Kidney epithelial cell (primary cell): ENCODE measurements around the gene ERCC3. TPM values are rescaled to one million over a fixed set of nuclear protein-coding genes. Genes with fewer than 3 reads are reported as not detected.

Source experiments
- DNase-seq: peaks from one replicate; pipeline ENCODE4 v3.0.0-alpha.2; 2010; ENCODE audit warnings: low read depth
- H3K27me3 ChIP-seq: 2 replicates; pipeline ENCODE4 v1.6.0; 2011; ENCODE audit warnings: low read length; ENCODE audit not compliant: control insufficient read depth, insufficient read depth
- H3K36me3 ChIP-seq: 2 replicates; pipeline ENCODE4 v1.5.1; 2011; ENCODE audit warnings: low read length; ENCODE audit not compliant: control insufficient read depth, insufficient read depth
- H3K4me3 ChIP-seq: 2 replicates; pipeline ENCODE4 v1.5.1; 2011; ENCODE audit warnings: low read depth, mild to moderate bottlenecking, control low read depth, low read length
- total RNA-seq: library from RNA; depleted of rRNA; stranded (reverse); fragments of >200 nt; gene quantifications from 2 replicates; pipeline ENCODE4 v1.2.3, GENCODE V29; 2015
- TF ChIP-seq, protein P1 (sequence below): IDR thresholded peaks from 2 replicates; pipeline ENCODE4 v1.5.1; 2011; ENCODE audit warnings: mild to moderate bottlenecking, moderate library complexity, low read length, control low read depth, inconsistent platforms; ENCODE audit not compliant: insufficient read depth, poor library complexity, severe bottlenecking

The ERCC3 gene
- total RNA-seq, 1 donor from 2014 or later = 31.5 TPM

GRCh38 chr2:127279781-127280180 is 14.2 kb downstream of the ERCC3 start:
- Histone ChIP-seq H3K36me3 (peaks cover 4% of the 10 kb centered on the region), H3K4me3 (no peak overlapping the region), H3K27me3 (no peaks in the 10 kb centered on the region)
- no peak for DNase-seq
- TF ChIP-seq, protein P1, sequence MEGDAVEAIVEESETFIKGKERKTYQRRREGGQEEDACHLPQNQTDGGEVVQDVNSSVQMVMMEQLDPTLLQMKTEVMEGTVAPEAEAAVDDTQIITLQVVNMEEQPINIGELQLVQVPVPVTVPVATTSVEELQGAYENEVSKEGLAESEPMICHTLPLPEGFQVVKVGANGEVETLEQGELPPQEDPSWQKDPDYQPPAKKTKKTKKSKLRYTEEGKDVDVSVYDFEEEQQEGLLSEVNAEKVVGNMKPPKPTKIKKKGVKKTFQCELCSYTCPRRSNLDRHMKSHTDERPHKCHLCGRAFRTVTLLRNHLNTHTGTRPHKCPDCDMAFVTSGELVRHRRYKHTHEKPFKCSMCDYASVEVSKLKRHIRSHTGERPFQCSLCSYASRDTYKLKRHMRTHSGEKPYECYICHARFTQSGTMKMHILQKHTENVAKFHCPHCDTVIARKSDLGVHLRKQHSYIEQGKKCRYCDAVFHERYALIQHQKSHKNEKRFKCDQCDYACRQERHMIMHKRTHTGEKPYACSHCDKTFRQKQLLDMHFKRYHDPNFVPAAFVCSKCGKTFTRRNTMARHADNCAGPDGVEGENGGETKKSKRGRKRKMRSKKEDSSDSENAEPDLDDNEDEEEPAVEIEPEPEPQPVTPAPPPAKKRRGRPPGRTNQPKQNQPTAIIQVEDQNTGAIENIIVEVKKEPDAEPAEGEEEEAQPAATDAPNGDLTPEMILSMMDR = no peak

GRCh38 chr2:127278959-127279358 is 15.0 kb downstream of the ERCC3 start:
- no peak for DNase-seq
- Histone ChIP-seq H3K36me3 (peaks cover 4% of the 10 kb centered on the region), H3K27me3 (no peaks in the 10 kb centered on the region)

GRCh38 chr2:127277028-127277427 is 16.9 kb downstream of the ERCC3 start:
- TF ChIP-seq, protein P1 = no peak
- Histone ChIP-seq H3K4me3 (no peak overlapping the region), H3K36me3 (peaks cover 1% of the 10 kb centered on the region), H3K27me3 (no peaks in the 10 kb centered on the region)
- DNase-seq = no peak

More at GRCh38 chr2:127278959-127279358, 15.0 kb downstream of the ERCC3 start:
- TF ChIP-seq, protein P1 = no peak
- no peak overlapping the region for H3K4me3 ChIP-seq

GRCh38 chr2:127275789-127276188 is 18.2 kb downstream of the ERCC3 start:
- H3K27me3 ChIP-seq = no peaks in the 10 kb centered on the region
- DNase-seq = no peak
- H3K36me3 ChIP-seq = peaks cover 3% of the 10 kb centered on the region
- H3K4me3 ChIP-seq = no peak overlapping the region
- TF ChIP-seq, protein P1 = no peak

DNA sequence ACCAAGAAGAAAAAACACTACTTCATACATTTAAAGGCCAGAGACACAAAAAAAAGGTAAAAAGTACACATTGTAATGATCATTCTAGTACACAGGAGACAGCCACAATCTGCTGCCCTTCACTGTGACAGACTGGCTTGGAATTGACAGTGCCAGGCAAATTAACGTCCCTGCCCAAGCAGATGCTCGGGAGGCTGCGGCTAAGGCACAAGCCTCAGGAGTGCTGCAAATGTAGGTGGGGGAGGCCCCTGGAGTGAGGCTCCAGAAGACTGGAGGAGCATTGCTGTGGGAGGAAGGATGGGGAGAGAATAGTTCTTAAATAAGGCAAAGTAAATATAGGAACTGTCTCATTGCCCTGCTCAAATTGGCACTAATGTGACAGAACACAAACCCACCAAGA is 18.6 kb downstream of the ERCC3 start:
- no peak for DNase-seq
- peaks cover 5% of the 10 kb centered on the region for H3K36me3 ChIP-seq
- H3K27me3 ChIP-seq = no peaks in the 10 kb centered on the region
- TF ChIP-seq, protein P1 = no peak
- H3K4me3 ChIP-seq = no peak overlapping the region

DNA sequence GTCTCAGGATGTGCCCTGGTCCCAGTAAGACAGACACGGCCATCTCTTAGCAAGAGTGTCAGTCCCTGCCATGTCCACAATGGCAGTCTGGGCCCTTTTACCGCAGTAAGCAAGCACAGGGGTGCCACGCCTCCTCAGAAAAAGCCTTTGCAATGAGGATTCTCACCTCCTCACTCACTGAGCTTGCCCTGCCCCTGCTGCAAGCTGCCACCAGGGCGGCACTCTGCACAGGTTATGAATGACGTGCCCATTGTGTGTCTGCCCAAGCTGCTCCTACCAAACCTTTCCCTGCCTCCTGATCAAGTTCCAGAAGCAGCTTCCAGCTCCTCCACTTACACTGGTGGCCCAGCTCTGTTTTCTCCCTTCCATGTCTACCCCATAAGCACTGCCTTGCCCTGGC is 23.3 kb downstream of the ERCC3 start:
- TF ChIP-seq, protein P1 = no peak
- H3K27me3 ChIP-seq = no peaks in the 10 kb centered on the region
- H3K4me3 ChIP-seq = no peak overlapping the region
- H3K36me3 ChIP-seq = peaks cover 3% of the 10 kb centered on the region
- no peak for DNase-seq
